DMS 273 (cell line): ENCODE data around the gene USP8.
"Not testable (repeated sequence)": the region's sequence is repeated elsewhere in the genome, so short reads cannot be mapped to it uniquely, and the experiment has no call there.

Experiments
- DNase-seq: peaks from one replicate; lab custom pipeline; 2025; ENCODE audit not compliant: unreplicated experiment; lab: John Stamatoyannopoulos, UW

USP8 gene

DNA sequence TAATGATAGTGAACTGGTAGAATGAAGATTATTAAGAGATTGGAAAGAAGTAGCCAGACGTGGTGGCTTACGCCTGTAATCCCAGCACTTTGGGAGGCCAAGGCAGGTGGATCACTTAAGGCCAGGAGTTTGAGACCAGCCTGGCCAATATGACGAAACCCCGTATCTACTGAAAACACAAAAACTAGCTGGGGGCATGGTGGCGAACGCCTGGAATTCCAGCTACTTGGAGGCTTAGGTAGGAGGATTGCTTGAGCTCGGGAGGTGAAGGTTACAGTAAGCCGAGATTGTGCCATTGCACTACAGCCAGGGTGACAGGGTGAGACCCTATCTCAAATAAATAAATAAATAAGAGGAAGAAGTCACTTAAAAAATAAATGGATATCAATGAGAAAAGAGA is 14.0 kb downstream of the USP8 start:
- DNase-seq = no peak

DNA sequence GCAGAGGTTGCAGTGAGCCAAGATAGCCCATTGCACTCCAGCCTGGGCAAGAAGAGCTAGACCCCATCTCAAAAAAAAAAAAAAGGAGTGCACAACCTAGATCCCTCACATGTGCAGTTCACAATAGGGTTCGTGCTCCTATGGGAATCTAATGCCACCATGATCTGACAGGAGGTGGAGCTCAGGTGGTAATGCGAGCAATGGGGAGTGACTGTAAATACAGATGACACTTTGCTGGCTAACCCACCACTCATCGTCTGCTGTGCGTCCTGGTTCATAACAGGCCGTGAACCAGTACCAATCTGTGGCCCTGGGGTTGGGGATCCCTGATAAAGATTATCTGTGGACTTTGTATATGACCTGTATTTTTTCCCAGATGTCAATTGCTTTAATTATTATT is 16.7 kb downstream of the USP8 start:
- no peak for DNase-seq

DNA sequence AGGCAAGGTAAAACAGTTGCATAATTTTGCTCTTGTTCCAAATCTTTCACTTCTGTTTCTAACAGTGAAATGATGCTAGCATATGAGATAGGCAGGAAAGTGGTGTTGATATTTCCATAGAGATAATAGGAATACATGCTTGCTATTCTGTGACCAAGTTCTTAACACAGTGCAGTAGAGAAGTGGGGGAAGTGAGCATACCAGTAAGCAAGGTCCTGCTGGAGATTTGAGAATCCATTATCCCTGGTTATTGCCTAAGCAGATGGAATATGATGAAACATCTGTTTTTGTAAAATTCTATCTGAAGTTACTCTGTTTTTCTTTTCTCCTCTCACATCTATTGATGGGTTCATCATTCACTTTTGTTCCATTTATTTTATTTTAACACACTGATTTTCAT is 28.7 kb downstream of the USP8 start:
- DNase-seq = peak; percentile 47

DNA sequence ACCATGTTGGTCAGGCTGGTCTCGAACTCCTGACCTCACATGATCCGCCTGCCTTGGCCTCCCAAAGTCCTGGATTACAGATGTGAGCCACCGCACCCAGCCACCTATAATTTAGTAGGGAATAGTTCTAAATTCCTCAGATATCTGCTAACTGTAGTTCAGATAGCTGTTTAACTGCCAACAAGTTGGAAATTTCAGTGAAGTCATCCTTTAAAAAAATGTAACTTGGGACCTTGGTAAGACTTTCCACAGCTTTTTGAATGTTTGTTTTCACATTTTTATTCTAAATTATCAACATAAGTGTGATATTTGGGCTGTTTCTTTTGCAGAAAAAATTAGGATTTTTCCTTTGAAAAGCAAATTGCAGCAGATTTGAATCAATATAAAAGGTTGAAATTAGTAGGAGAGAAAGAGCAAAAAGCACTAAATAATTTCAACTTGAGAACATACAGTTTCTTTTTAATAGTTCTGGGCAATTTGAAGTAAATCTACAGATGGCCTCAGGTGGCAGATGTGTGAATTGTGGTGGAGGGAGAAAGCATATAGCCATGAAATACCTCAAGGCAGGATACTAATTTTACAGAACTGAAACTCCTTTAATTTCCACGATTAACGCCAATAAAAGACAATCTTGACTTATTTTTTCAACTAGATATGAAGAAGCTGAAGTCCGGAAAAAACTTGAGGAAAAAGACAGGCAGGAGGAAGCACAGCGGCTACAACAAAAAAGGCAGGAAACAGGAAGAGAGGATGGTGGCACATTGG is 34.3 kb downstream of the USP8 start:
- DNase-seq = no peak

DNA sequence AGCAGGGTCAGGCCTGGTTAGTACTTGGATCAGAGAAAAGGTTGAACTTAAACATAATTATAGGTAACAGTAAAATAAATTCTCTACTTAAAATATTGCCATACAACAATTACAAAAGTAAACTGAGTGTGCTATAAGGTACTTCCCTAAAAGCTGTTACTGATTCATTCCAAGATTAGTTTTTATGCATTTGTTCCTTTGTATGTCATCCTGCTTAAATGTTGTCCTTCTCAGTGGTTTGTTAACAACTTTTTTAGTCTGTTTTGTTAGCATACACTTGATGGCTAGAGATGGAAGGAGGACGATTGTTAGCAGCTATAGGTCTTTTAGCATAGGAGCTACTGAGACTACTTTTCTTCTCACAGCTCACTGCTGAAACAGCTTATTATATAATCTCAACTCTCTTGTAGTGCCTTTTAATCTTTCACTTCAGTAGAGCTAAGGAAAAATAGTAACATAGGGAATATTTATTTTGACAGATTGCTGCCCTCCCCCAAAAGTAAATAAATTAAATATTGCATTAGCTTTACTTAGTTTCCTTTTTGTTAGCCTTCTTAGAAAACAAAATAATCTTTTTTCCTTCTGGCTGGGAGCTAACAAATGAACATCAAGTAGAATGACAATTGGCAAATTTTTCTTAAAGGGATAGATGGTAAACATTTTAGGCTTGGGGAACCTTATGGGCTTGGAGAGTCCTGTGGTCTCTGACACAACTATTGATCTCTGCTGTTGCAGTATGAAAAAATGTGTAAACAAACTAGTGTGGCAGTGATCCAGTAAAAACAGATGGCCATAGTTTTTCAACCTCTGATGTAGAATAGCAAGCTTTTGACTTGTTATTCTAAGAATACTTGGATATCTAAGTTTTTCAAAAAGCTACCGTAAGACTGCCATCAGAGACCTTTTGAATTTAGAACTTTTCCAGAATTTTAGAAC is 39.5 kb downstream of the USP8 start:
- peak; percentile 31 for DNase-seq

DNA sequence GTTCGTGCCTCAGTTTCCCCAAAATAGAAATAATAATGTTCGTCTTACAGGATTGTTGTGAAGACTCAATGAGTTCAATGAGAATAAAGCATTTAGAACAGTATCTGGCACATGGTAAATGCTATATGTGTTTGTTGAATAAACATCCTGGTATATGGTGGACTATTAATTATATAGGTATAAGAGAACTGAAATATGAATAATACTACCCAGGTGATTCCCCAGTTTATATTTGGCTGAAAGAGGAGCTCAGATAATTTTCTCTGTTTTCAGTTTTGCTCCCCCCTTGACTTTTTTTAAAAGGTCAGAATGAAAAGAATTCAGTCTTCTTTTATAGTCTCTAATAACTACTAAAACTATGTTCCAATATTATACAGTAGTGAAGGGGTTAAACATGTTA is 46.9 kb downstream of the USP8 start:
- no peak for DNase-seq

DNA sequence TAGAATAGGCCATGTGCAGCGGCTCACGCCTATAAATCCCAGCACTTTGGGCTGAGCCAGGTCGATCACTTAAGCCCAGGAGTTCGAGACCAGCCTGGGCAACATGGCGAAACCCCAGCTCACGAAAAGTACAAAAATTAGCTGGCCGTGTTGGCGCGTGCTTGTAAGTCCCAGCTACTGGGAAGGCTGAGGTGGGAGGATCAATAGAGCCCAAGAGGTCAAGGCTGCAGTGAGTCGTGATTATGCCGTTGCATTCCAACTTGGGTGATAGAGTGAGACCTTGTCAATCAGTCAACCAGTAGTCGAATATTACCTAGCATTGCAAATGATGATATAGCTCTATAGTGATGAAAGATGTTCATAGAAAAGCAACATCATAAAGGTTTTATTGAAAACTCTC is 51.9 kb downstream of the USP8 start:
- no peak for DNase-seq

DNA sequence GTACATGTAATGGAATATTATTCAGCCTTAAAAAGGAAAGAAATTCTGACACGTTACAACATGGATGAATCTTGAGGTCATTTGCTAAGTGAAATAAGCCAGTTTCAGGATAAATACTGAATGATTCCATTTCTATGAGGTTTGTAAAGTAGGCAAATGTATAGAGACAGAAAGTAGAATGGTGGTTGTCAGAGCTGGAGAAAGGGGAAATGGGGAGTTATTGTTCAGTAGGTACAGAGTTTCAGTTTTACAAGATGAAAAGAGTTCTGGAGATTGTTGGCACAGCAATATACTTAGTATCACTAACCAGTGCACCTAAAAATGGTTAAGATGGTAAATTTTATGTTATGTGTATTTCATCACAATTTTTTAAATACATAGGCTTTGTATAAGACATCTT is 60.6 kb downstream of the USP8 start:
- DNase-seq = no peak

DNA sequence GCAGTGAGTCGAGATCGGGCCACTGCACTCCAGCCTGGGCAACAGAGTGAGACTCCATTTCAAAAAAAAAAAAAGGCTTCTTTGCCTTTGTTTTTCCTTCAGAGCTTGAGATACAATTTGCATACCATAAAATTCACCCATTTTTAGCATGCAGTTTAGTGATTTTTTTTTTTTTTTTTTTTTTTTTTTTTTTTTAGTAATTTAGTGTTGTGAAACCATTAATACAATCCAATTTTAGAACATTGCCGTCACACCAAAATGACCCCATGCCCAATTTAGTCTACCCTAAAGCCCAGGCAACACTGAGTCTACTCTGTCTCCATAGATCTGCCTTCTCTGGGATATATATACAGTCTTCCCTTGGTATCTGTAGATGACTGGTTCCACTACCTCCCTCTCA is 61.2 kb downstream of the USP8 start:
- DNase-seq = no peak

DNA sequence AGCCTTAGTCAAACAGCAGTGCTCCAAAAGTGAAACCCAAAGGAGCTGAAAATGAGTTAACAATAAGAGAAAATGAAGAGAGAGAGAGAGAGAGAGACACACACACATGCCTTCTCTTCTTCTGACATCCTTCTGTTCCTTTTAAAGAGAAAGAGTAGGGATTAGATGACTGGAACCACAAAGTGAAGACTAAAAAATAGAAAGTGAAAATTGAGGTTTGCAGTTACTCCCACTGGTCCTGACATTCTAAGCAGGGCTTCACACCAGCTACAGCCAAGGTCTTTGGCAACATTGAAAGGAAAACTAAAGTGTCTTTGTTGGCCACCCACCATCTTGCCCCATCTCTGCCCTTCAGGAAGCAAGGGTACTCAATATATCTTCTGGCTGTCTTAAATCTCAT is 63.1 kb downstream of the USP8 start:
- DNase-seq = no peak

DNA sequence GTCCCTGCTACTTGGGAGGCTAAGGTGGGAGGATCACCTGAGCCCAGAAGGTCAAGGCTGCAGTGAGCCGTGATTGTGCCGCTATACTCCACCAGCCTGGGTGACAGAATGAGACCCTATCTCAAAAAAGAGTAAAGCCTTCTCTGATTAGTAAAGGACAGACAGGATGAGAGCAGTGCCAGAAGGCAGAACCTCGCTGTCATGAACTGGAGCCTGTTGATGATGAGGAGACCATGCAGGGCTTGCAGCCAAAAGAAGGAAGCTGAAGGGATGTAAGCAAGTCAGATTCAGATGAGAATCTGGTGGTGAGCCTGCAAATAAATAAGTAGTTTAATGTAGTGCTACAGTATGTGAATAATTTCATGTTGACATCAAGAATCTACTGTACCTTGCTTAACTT is 69.4 kb downstream of the USP8 start:
- no peak for DNase-seq

DNA sequence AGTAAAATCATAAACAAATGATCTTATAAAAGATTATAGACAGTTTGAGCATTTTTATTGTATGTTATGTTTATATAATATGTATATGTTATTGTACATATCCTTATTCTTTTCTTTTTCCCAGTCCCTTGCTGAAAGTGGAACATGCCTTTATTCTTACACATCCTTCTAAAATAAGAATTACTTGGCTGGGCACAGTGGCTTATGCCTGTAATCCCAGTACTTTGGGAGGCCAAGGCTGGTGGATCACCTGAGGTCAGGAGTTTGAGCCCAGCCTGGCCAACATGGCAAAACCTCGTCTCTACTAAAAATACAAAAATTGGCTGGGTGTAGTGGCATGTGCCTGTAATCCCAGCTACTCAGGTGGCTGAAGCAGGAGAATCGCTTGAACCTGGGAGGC is 70.3 kb downstream of the USP8 start:
- not testable (repeated sequence) for DNase-seq

DNA sequence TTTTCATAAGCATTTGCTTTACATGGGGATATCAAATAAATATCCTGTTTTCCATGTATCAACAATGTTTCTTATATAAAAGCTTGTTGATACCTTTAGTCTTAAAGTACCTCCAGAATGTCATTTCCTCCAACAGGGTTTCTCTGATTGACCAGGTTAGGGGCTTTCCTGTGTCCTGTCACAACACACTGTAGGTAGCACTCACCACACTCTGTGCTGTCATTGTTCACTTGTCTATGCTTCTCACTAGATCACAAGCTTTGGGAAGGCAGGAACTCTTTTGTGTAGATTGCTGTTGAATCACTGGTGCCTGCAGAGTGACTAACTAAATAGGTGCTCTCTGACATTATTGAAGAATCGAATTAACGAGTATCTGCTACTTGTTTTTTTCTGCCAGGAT is 72.5 kb downstream of the USP8 start:
- DNase-seq = no peak

DNA sequence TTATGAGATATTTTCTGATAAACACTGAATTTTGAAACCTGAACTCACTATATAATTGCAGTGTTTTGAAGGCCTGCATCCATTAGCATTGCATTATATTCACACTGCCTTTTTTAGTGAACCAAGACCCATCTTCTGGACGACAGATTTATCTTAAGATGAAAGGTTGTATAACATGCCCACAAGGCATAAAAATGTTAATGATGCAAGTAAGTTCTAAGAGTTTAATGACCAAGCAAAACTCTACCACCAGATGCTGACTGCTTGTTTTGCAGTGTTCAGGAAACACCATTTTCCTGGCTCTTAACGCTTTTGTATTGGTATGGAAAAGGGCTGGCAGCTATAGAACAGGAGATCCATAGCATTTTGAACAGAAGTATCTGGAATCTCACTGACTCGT is 76.1 kb downstream of the USP8 start:
- DNase-seq = no peak

DNA sequence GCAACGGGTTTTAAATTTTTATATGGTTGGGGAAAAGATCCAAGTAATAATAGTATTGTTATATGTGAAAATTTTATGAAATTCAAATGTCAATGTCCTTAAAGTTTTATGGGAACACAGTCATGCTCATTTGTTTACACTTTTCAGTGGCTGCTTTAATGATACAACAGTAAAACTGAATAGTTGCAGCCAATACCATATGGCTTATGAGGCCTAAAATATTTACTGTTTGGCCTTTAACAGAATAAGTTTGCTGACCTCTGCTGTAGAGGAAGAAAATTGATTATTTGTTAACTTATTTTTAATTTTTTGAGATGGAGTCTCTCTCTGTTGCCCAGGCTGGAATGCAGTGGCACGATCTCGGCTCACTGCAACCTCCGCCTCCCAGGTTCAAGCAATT is 77.6 kb downstream of the USP8 start:
- DNase-seq = no peak

DNA sequence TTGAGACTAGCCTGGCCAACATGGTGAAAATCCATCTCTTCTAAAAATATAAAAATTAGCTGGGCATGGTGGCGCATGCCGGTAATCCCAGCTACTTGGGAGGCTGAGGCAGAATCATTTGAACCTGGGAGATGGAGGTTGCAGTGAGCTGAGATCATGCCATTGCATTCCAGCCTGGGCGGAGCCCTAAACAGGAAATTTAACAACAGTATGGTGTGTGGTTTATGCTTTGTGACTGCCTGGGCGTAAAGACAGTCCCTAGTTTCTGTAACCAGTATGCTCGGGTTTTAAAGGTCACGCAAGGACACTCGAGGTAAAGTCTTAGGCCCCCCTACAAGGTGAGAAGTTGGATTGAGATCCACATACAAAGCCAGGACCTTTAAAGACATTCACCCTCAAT is 78.9 kb downstream of the USP8 start:
- no peak for DNase-seq

DNA sequence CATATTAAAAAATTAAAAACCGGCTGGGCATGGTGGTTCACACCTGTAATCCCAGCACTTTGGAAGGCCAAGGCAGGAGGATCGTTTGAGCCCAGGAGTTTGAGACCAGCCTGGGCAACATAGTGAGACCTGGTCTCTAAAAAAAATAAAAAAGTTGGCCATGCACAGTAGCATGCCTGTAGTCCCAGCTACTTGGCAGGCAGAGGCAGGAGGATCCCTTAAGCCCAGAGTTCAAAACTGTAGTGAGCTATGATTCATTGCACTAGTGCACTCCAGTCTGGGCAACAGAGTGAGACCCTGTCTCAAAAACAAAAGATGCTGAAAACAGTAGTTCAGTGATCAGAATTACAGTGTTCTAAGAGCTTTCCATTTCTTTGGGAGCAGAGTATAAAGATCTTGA is 81.5 kb downstream of the USP8 start:
- not testable (repeated sequence) for DNase-seq

DNA sequence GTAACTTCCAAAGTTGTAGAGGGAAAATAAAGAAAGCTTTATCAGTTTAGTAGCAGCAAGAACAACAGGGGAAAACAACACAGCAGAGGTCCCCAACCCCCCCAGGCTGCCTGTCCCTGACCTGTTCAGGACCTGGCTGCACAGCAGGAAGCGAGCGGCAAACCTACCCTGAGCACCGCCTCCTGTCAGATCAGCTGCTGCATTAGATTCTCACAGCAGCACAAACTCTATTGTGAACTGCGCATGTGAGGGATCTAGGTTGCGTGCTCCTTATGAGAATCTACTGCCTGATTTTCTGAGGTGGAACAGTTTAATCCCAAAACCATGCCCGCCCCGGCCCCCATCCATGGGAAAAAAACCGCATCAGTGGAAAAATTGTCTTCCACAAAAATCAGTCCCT is 81.9 kb downstream of the USP8 start:
- DNase-seq = no peak

DNA sequence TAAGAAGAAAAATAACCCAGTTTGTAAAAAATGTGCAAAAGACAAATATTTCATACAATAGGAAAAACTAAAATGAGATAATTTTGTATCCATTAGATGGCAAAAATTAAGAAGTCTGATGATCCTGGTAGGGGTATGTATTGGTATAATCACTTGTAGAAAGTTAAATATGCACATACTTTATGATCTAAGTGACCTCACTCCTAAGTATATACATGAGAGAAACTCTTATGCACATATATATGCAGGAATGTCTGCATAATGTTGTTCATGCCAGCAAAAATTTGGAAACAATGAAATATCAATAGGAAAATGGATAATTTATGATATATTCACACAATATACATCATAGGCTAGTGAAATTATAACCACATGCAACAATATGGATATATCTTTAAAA is 88.8 kb downstream of the USP8 start:
- DNase-seq = no peak

DNA sequence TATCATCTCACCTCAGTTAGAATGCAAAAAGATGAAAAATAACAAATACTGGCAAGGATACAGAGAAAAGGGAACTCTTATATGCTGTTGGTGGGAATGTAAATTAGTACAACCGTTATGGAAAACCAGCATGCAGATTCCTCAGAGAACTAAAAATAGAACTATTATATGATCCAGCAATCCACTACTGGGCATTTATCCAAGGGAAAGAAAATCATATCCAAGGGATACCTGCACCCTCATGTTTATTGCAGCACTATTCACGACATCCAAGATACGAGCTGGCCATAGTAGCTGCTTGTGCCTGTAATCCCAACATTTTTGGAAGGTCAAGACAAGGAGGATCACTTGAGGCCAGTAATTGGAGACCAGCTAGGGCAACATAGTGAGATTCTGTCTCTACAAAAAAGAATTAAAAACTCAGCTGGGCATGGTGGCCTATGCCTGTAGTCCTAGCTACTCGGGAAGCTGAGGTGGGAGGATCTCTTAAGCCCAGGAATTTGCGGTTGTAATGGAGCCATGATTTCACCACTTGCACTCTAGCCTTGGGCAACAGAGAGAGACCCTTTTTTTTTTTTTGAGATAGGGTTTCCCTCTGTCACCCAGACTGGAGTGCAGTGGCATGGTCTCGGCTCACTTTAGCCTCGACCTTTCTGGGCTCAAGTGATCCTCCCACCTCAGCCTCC is 95.7 kb downstream of the USP8 start:
- DNase-seq = no peak

DNA sequence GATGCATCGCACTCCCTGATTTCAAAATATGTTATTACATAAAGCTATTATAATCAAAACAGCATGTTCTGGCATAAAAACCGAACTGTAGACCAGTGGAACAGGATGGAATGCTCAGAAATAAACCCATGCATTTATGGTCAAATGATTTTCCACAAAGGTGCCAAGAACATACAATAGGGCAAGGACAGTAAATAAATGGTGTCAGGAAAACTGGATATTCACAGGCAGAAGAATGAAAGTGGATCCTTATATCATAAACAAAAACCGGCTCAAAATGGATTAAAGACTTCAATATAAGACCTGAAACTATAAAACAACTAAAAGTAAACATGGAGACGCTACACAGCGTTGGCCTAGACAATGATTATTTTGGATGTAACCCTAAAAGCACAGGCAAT is 99.6 kb downstream of the USP8 start:
- DNase-seq = no peak

DNA sequence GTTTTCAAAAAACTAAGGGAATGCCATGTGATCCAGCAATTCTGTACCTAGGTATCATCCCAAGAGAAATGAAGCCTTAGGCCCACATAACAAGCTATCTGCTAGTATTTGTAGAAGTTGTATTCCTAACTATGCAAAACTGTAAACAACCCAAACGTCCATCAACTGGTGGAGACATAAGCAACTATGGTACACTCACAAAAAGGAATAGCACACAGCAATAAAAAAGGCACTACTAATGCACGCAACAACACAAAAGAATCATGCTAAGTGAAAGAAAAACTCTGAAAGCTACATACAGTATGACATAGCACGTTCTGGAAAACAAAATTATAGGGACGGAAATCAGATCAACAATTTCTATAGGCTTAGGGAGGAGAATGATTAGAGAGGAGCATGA is 107.0 kb downstream of the USP8 start:
- no peak for DNase-seq
